ENCODE measurements around the gene PHF12.
A peak's percentile ranks its signal among the peaks of the same experiment; 100 is the strongest.

PHF12 gene

GRCh38 chr17:28918295-28918694 lies 33.0 kb downstream of the PHF12 start:
- Mint-ChIP-seq H3K4me1 (ENCODE audit: low read depth) (peaks cover 5% of the 10 kb centered on the region), H3K27ac (no peak overlapping the region), H3K36me3 (ENCODE audit: low read depth) (peaks cover 71% of the 10 kb centered on the region), H3K27me3 (ENCODE audit: low read depth) (no peaks in the 10 kb centered on the region), H3K4me3 (no peak overlapping the region), H3K9me3 (no peaks in the 10 kb centered on the region)
- DNase-seq (ENCODE audit: low spot score) = no peak

- no peak overlapping the region for H3K27ac Mint-ChIP-seq
- no peak overlapping the region for H3K4me3 Mint-ChIP-seq
- peaks cover 73% of the 10 kb centered on the region for H3K36me3 Mint-ChIP-seq (ENCODE audit: low read depth)
- no peaks in the 10 kb centered on the region for H3K9me3 Mint-ChIP-seq
- peaks cover 4% of the 10 kb centered on the region for H3K4me1 Mint-ChIP-seq (ENCODE audit: low read depth)
- DNase-seq (ENCODE audit: low spot score) = no peak
- no peaks in the 10 kb centered on the region for H3K27me3 Mint-ChIP-seq (ENCODE audit: low read depth)
These were observed 33.9 kb downstream of the PHF12 start for GRCh38 chr17:28917465-28917864.

- Mint-ChIP-seq H3K27me3 (ENCODE audit: low read depth) (no peaks in the 10 kb centered on the region), H3K27ac (no peak overlapping the region), H3K9me3 (no peaks in the 10 kb centered on the region), H3K4me3 (no peak overlapping the region), H3K4me1 (ENCODE audit: low read depth) (peaks cover 4% of the 10 kb centered on the region), H3K36me3 (ENCODE audit: low read depth) (peaks cover 75% of the 10 kb centered on the region)
- no peak for DNase-seq (ENCODE audit: low spot score)
These were observed 34.3 kb downstream of the PHF12 start for GRCh38 chr17:28917029-28917428.

- H3K27me3 Mint-ChIP-seq (ENCODE audit: low read depth) = no peaks in the 10 kb centered on the region
- H3K4me3 Mint-ChIP-seq = no peak overlapping the region
- no peaks in the 10 kb centered on the region for H3K9me3 Mint-ChIP-seq
- H3K4me1 Mint-ChIP-seq (ENCODE audit: low read depth) = peaks cover 4% of the 10 kb centered on the region
- H3K36me3 Mint-ChIP-seq (ENCODE audit: low read depth) = peaks cover 74% of the 10 kb centered on the region
- no peak overlapping the region for H3K27ac Mint-ChIP-seq
- no peak for DNase-seq (ENCODE audit: low spot score)
These were observed 34.9 kb downstream of the PHF12 start for GRCh38 chr17:28916302-28916934.

GRCh38 chr17:28912938-28913333 lies 38.4 kb downstream of the PHF12 start:
- no peak for DNase-seq (ENCODE audit: low spot score)
- no peaks in the 10 kb centered on the region for H3K9me3 Mint-ChIP-seq
- H3K27me3 Mint-ChIP-seq (ENCODE audit: low read depth) = no peaks in the 10 kb centered on the region
- peaks cover 78% of the 10 kb centered on the region for H3K36me3 Mint-ChIP-seq (ENCODE audit: low read depth)
- H3K4me1 Mint-ChIP-seq (ENCODE audit: low read depth) = peaks cover 4% of the 10 kb centered on the region
- no peak overlapping the region for H3K4me3 Mint-ChIP-seq
- no peak overlapping the region for H3K27ac Mint-ChIP-seq

GRCh38 chr17:28912281-28912937 lies 38.9 kb downstream of the PHF12 start:
- Mint-ChIP-seq H3K36me3 (ENCODE audit: low read depth) (peaks cover 78% of the 10 kb centered on the region), H3K27ac (peak overlapping the region; percentile 11), H3K27me3 (ENCODE audit: low read depth) (no peaks in the 10 kb centered on the region), H3K9me3 (no peaks in the 10 kb centered on the region), H3K4me3 (no peak overlapping the region), H3K4me1 (ENCODE audit: low read depth) (peaks cover 4% of the 10 kb centered on the region)
- no peak for DNase-seq (ENCODE audit: low spot score)

GRCh38 chr17:28911411-28912045 lies 39.8 kb downstream of the PHF12 start:
- Mint-ChIP-seq H3K36me3 (ENCODE audit: low read depth) (peaks cover 79% of the 10 kb centered on the region), H3K9me3 (no peaks in the 10 kb centered on the region), H3K27me3 (ENCODE audit: low read depth) (no peaks in the 10 kb centered on the region), H3K4me3 (no peak overlapping the region), H3K27ac (peak overlapping the region; percentile 36), H3K4me1 (ENCODE audit: low read depth) (peaks cover 4% of the 10 kb centered on the region)
- no peak for DNase-seq (ENCODE audit: low spot score)

- Mint-ChIP-seq H3K4me3 (no peak overlapping the region), H3K36me3 (ENCODE audit: low read depth) (peaks cover 77% of the 10 kb centered on the region), H3K27me3 (ENCODE audit: low read depth) (no peaks in the 10 kb centered on the region), H3K9me3 (no peaks in the 10 kb centered on the region), H3K27ac (no peak overlapping the region), H3K4me1 (ENCODE audit: low read depth) (peaks cover 4% of the 10 kb centered on the region)
- no peak for DNase-seq (ENCODE audit: low spot score)
These were observed 40.8 kb downstream of the PHF12 start for GRCh38 chr17:28910534-28910933.

GRCh38 chr17:28908640-28909167 lies 42.6 kb downstream of the PHF12 start:
- H3K9me3 Mint-ChIP-seq = no peaks in the 10 kb centered on the region
- peaks cover 62% of the 10 kb centered on the region for H3K36me3 Mint-ChIP-seq (ENCODE audit: low read depth)
- H3K27ac Mint-ChIP-seq = no peak overlapping the region
- no peak for DNase-seq (ENCODE audit: low spot score)
- no peak overlapping the region for H3K4me3 Mint-ChIP-seq
- H3K27me3 Mint-ChIP-seq (ENCODE audit: low read depth) = no peaks in the 10 kb centered on the region
- H3K4me1 Mint-ChIP-seq (ENCODE audit: low read depth) = peaks cover 1% of the 10 kb centered on the region

GRCh38 chr17:28907709-28908475 lies 43.4 kb downstream of the PHF12 start:
- Mint-ChIP-seq H3K36me3 (ENCODE audit: low read depth) (peaks cover 55% of the 10 kb centered on the region), H3K9me3 (no peaks in the 10 kb centered on the region), H3K4me3 (no peak overlapping the region), H3K4me1 (ENCODE audit: low read depth) (peaks cover 8% of the 10 kb centered on the region), H3K27ac (no peak overlapping the region), H3K27me3 (ENCODE audit: low read depth) (no peaks in the 10 kb centered on the region)
- DNase-seq (ENCODE audit: low spot score) = no peak

- no peaks in the 10 kb centered on the region for H3K27me3 Mint-ChIP-seq (ENCODE audit: low read depth)
- no peak for DNase-seq (ENCODE audit: low spot score)
- no peak overlapping the region for H3K4me3 Mint-ChIP-seq
- peaks cover 49% of the 10 kb centered on the region for H3K36me3 Mint-ChIP-seq (ENCODE audit: low read depth)
- no peak overlapping the region for H3K27ac Mint-ChIP-seq
- peaks cover 11% of the 10 kb centered on the region for H3K4me1 Mint-ChIP-seq (ENCODE audit: low read depth)
- H3K9me3 Mint-ChIP-seq = no peaks in the 10 kb centered on the region
These were observed 44.4 kb downstream of the PHF12 start for GRCh38 chr17:28906706-28907438.

GRCh38 chr17:28906276-28906675 lies 45.0 kb downstream of the PHF12 start:
- H3K27ac Mint-ChIP-seq = no peak overlapping the region
- peaks cover 50% of the 10 kb centered on the region for H3K36me3 Mint-ChIP-seq (ENCODE audit: low read depth)
- H3K4me1 Mint-ChIP-seq (ENCODE audit: low read depth) = peaks cover 15% of the 10 kb centered on the region
- H3K4me3 Mint-ChIP-seq = no peak overlapping the region
- H3K27me3 Mint-ChIP-seq (ENCODE audit: low read depth) = no peaks in the 10 kb centered on the region
- no peak for DNase-seq (ENCODE audit: low spot score)
- H3K9me3 Mint-ChIP-seq = no peaks in the 10 kb centered on the region

GRCh38 chr17:28904800-28905199 lies 46.5 kb downstream of the PHF12 start:
- Mint-ChIP-seq H3K9me3 (no peaks in the 10 kb centered on the region), H3K36me3 (ENCODE audit: low read depth) (peaks cover 43% of the 10 kb centered on the region), H3K4me1 (ENCODE audit: low read depth) (peaks cover 23% of the 10 kb centered on the region), H3K27me3 (ENCODE audit: low read depth) (no peaks in the 10 kb centered on the region), H3K27ac (no peak overlapping the region), H3K4me3 (no peak overlapping the region)
- no peak for DNase-seq (ENCODE audit: low spot score)

All from T-helper 2 cell treated with Interferon-gamma antibody and Interleukin-4, amounts not matched to agents 5 μg/mL and 100 μg/mL, for 36 hours (primary cell).